Thoracic aorta (tissue), 2 donors: Measurements from ENCODE around the gene NEXN. TPM values are rescaled to one million over a fixed set of nuclear protein-coding genes. Genes with fewer than 3 reads are reported as not detected.

Source experiments
- ATAC-seq: fragments of 150-250 bp; one replicate; pipeline ENCODE4 v1.8.0; 2017; ENCODE audit warnings: low read depth; ENCODE audit not compliant: insufficient number of reproducible peaks, low FRiP score
- DNase-seq: peaks from one replicate; pipeline ENCODE4 v3.0.0-alpha.2; 2020; ENCODE audit warnings: low spot score
- H3K27ac ChIP-seq, 2 donors: fragments of 200-600 bp; sonication (generic); 1 replicate in 1 of 2; 2 replicates in 1 of 2; pipeline ENCODE4 v1.5.1; 2016; ENCODE audit warnings: mild to moderate bottlenecking in 2 of 2, moderate library complexity in 2 of 2
- H3K27me3 ChIP-seq: fragments of 200-600 bp; sonication (generic); replicated peaks from 2 replicates; pipeline ENCODE4 v1.6.0; 2016; ENCODE audit warnings: mild to moderate bottlenecking; ENCODE audit not compliant: insufficient read depth
- H3K36me3 ChIP-seq: fragments of 200-600 bp; sonication (generic); one replicate; pipeline ENCODE4 v1.5.1; 2016
- H3K4me1 ChIP-seq, 2 donors: fragments of 200-600 bp; sonication (generic); 1 replicate in 1 of 2; 2 replicates in 1 of 2; pipeline versions ENCODE4 v1.5.1 to v1.6.0; 2016; ENCODE audit warnings: low read depth in 2 of 2, mild to moderate bottlenecking in 1 of 2; ENCODE audit not compliant: control insufficient read depth in 1 of 2
- H3K4me3 ChIP-seq: fragments of 200-600 bp; sonication (generic); 2 replicates; pipeline ENCODE4 v1.5.1; 2016; ENCODE audit warnings: mild to moderate bottlenecking
- H3K9me3 ChIP-seq: fragments of 200-600 bp; sonication (generic); 2 replicates; pipeline ENCODE4 v1.5.1; 2016
- CTCF ChIP-seq: fragments of 200-600 bp; sonication (generic); IDR thresholded peaks from one replicate; pipeline ENCODE4 v1.5.1; 2019; ENCODE audit warnings: antibody characterized with exemption
- total RNA-seq, 2 donors: library from RNA; depleted of rRNA; stranded (reverse); fragments of >200 nt; gene quantifications; one replicate each; pipeline versions ENCODE4 v1.1.0 to v1.2.3, GENCODE V29; 2016

NEXN gene
- total RNA-seq, 2 donors from 2014 or later = 116 to 120 TPM

GRCh38 chr1:77970192-77970591 is 81.8 kb downstream of the NEXN start:
- Histone ChIP-seq H3K4me1 (peaks cover 32 to 35% of the 10 kb centered on the region in 2 donors), H3K27me3 (no peaks in the 10 kb centered on the region), H3K36me3 (peaks cover 35% of the 10 kb centered on the region), H3K9me3 (no peaks in the 10 kb centered on the region), H3K27ac (no peak overlapping the region), H3K4me3 (no peak overlapping the region)
- ATAC-seq (no peak), DNase-seq (no peak)
- TF ChIP-seq CTCF = no peak

GRCh38 chr1:77972080-77972479 is 83.7 kb downstream of the NEXN start:
- H3K4me3 ChIP-seq = no peak overlapping the region
- H3K9me3 ChIP-seq = no peaks in the 10 kb centered on the region
- H3K36me3 ChIP-seq = peaks cover 19% of the 10 kb centered on the region
- H3K4me1 ChIP-seq = peaks cover 49 to 54% of the 10 kb centered on the region in 2 donors
- DNase-seq (no peak), ATAC-seq (no peak)
- no peak overlapping the region for H3K27ac ChIP-seq
- no peak for TF ChIP-seq CTCF
- no peaks in the 10 kb centered on the region for H3K27me3 ChIP-seq

- Histone ChIP-seq H3K36me3 (no peaks in the 10 kb centered on the region), H3K27me3 (no peaks in the 10 kb centered on the region), H3K4me3 (peak overlapping the region; percentile 87), H3K27ac (peak overlapping the region in 1 of 2 donors; percentile 9), H3K9me3 (no peaks in the 10 kb centered on the region), H3K4me1 (peaks cover 35 to 53% of the 10 kb centered on the region in 2 donors)
- DNase-seq (no peak), ATAC-seq (no peak)
- no peak for TF ChIP-seq CTCF
Measured at GRCh38 chr1:77975386-77975785, 87.0 kb downstream of the NEXN start.

DNA sequence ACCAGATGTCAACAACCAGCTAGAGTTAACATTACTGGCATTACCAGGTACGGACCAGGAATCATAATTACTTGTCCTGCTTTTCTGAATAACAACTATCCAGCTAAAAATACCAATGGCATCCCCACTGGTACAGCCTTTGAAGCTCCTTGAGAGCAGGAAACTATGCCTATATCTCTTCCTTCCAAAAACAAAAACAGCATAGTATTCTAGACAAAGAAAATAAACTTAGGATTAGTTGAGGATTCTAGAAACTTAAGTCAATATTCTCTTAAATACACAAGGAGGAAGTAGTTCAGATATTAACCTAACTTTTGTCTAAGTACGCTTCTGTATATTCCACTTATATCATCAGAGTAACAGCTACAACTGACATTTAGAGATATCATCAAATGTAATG is 87.5 kb downstream of the NEXN start:
- no peak for TF ChIP-seq CTCF
- DNase-seq (no peak), ATAC-seq (no peak)
- Histone ChIP-seq H3K4me3 (peak overlapping the region; percentile 87), H3K36me3 (no peaks in the 10 kb centered on the region), H3K4me1 (peaks cover 39 to 54% of the 10 kb centered on the region in 2 donors), H3K9me3 (no peaks in the 10 kb centered on the region), H3K27ac (no peak overlapping the region), H3K27me3 (no peaks in the 10 kb centered on the region)

GRCh38 chr1:77976433-77977076 is 88.1 kb downstream of the NEXN start:
- TF ChIP-seq CTCF = no peak
- no peaks in the 10 kb centered on the region for H3K9me3 ChIP-seq
- H3K4me3 ChIP-seq = peak overlapping the region; percentile 87
- H3K4me1 ChIP-seq = peaks cover 38 to 57% of the 10 kb centered on the region in 2 donors
- DNase-seq (no peak), ATAC-seq (no peak)
- no peak overlapping the region for H3K27ac ChIP-seq
- no peaks in the 10 kb centered on the region for H3K27me3 ChIP-seq
- no peaks in the 10 kb centered on the region for H3K36me3 ChIP-seq
